Astrocyte of the cerebellum (primary cell): Measurements from ENCODE around the gene MMRN2.

Experiments
- DNase-seq: peaks from one replicate; pipeline ENCODE4 v3.0.0-alpha.2; 2011; ENCODE audit warnings: low read depth
- H3K4me3 ChIP-seq: 2 replicates; pipeline ENCODE4 v1.5.1; 2011; ENCODE audit warnings: mild to moderate bottlenecking, low read depth, low read length, moderate library complexity
- in situ Hi-C: cut with HindIII; loops from 2 replicates; pipeline ENCODE4 v1.10.0; 2017; ENCODE audit warnings: low sequenced_read_pairs
- TF ChIP-seq, protein P1 (sequence below): IDR thresholded peaks from 2 replicates; pipeline ENCODE4 v1.5.1; 2012; ENCODE audit warnings: low read length, low read depth, moderate library complexity, mild to moderate bottlenecking; ENCODE audit errors: missing control alignments

Gene MMRN2

DNA sequence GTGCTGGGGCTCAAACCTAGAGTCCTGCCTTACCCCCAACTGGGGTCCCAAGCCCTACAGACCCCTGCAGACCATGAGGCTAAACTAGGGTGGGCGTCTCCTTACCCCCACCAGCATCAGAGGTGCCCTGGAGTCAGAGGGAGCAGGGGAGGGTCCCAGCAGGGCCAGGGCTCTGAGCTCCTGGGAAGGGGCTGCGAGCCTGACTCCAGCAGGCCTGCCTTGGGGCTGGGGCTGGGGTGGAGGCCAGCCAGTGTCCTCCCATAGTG lies 2.3 kb upstream of the MMRN2 start:
- in situ Hi-C loops: no loop called here
- DNase-seq: no peak
- H3K4me3 ChIP-seq: no peak overlapping the region

DNA sequence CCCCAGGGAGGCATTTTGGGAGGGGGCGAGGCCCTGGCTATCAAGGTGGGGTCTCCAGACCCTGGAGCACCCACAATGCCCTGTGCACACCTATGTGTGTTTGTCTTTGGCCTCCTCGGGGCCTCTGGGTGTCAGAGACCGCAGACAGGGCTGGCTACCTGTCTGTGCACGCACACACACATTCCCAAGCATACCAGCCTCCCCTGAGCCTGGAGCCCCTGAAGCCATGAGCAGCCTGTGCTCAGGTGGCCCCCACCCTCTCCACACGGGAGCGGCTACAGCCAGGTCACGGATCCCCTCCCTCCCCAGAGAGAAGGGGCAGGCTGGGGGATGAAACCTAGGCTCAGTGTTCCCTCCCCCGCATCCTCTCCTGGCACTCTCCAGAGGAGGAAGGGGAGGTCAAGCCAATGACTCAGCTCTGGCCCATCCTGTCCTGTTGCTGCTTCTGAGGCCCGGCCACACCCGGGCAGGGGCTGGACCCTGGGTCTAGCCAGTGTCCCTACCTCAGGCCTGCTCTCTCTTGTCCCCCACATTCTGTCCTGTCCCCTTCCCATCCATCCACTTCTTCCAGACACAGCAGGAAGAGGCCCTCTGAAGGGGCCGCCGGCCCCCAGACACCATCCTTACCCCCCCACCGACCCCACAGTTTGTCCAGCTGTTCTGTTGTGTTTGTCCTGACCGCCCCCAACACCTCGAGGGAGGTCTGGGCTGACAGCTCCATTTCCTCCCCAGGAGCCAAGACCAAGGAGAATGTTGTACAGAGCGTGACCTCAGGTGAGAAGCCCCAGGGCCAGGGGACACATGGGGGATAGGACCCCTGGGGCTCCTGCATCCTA lies 1.7 kb upstream of the MMRN2 start:
- in situ Hi-C loops: no loop called here
- no peak for DNase-seq
- H3K4me3 ChIP-seq: no peak overlapping the region
- TF ChIP-seq, protein P1, sequence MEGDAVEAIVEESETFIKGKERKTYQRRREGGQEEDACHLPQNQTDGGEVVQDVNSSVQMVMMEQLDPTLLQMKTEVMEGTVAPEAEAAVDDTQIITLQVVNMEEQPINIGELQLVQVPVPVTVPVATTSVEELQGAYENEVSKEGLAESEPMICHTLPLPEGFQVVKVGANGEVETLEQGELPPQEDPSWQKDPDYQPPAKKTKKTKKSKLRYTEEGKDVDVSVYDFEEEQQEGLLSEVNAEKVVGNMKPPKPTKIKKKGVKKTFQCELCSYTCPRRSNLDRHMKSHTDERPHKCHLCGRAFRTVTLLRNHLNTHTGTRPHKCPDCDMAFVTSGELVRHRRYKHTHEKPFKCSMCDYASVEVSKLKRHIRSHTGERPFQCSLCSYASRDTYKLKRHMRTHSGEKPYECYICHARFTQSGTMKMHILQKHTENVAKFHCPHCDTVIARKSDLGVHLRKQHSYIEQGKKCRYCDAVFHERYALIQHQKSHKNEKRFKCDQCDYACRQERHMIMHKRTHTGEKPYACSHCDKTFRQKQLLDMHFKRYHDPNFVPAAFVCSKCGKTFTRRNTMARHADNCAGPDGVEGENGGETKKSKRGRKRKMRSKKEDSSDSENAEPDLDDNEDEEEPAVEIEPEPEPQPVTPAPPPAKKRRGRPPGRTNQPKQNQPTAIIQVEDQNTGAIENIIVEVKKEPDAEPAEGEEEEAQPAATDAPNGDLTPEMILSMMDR: no peak

More for the DNA sequence above, 2.3 kb upstream of the MMRN2 start:
- TF ChIP-seq, protein P1: no peak

DNA sequence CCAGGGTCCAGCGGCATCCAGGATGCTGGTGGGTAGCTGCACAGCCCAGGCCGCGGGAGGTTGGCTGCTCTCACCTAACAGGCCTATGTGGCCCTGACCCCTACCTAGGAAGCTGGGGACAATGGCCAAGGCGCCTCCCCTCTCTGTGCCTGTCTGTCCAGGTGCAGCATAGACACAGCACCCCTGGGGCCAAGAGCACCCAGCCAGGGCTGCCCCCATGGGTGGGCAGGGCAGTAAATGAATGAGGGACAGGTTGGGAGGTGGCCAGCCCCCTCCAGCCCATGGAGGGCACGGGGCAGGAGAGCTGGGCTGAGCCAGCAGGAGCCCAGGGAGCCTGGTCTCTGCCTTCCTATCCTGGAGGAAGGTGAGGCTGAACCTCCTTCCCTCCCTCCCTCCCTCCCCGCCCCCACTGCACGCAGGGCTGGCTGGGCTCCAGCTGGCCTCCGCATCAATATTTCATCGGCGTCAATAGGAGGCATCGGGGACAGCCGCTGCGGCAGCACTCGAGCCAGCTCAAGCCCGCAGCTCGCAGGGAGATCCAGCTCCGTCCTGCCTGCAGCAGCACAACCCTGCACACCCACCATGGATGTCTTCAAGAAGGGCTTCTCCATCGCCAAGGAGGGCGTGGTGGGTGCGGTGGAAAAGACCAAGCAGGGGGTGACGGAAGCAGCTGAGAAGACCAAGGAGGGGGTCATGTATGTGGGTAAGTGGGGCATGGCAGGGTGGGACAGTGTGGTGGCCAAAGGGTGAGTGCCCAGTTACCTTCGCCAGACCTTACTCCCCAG lies 893 bp upstream of the MMRN2 start, which contains the start of gene SNCG:
Gene SNCG, plus strand, starts transcription at position 484 of the 785 bp plus-strand sequence. Its CDS starts 99 bp downstream, at position 583.
- DNase-seq: no peak
- H3K4me3 ChIP-seq: no peak within 1 kb of the TSS
- in situ Hi-C loops: no loop called here
- TF ChIP-seq, protein P1: no peak

DNA sequence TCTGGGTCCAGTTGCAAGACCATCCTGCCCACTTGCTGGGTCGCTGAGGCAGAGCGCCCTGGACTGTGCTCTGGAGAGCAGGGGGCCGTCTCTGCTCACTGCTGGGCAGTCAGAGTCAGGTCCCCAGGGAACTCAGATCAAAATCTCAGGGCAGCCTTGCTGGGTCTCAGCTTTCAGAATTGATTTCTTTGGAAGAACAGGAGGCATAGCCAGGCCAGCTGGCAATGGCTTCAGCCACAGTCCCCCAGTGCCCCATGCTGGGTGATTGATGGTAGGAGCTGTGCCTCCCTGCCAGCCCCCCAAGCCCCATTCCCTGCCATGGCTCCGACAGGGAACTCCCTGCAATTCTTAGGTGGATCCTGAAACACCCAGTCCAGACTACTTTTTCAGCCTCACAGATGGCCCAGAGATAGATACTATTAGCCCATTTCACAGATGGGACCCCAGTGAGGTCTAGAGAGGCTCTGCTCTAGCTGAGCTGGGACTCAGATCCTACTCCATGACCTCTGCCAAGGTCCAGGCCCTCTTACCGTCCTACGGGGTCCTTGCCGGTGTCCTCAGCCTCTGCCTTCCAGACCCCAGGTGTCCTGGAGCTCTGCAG lies 467 bp downstream of the MMRN2 start:
- DNase-seq: no peak
- TF ChIP-seq, protein P1: no peak
- no peak overlapping the region for H3K4me3 ChIP-seq
- in situ Hi-C loops: no loop called here

DNA sequence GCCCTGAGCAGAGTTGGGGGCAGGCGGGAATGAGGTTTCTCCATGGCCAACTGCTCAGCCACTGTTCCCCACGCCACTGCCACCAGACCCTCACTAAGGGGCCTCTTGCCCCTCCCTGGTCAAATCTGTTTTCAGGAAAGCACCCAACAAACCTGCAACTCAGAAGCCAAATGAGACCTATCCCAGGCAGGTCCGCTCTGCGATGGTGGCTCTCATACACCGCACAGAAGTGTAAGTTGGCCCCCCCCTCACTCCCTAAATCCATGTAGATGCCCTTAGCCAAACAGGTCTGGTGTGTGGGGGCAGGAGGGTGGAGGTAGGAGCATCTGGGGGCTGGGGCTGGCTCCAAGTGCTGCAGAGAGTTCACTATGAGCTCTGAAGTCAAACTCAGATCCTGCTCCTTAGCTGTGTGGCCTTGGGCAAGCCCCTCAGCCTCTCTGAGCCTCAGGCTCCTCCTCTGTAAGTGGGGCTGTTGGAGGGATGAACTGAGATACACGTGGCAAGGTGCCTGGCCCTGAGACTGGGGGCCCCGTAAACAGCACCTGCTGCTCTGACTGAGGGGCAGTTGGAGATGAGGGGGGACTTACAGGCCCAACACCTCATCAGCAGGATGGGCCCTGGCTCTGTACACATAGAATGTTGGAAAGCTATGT lies 1.1 kb downstream of the MMRN2 start:
- H3K4me3 ChIP-seq: no peak overlapping the region
- in situ Hi-C loops: no loop called here
- DNase-seq: no peak
- TF ChIP-seq, protein P1: no peak
